Endometrial microvascular endothelial cells (primary cell): ENCODE data around the gene ABCA6. TPM values are rescaled to one million over a fixed set of nuclear protein-coding genes. Genes with fewer than 3 reads are reported as not detected.

Experiments
- in situ Hi-C: cut with HindIII; loops from 2 replicates; pipeline ENCODE4 v1.10.0; 2017; ENCODE audit warnings: low sequenced_read_pairs, low pct_unique_long_range_greater_than_20kb; ENCODE audit errors: inconsistent ontology term
- total RNA-seq: library from RNA; depleted of rRNA; stranded (reverse); fragments of >200 nt; gene quantifications from one replicate; pipeline ENCODE4 v1.2.3, GENCODE V29; 2015; ENCODE audit errors: inconsistent ontology term

ABCA6 gene
- total RNA-seq, 1 donor from 2014 or later, result 1.5 TPM

DNA sequence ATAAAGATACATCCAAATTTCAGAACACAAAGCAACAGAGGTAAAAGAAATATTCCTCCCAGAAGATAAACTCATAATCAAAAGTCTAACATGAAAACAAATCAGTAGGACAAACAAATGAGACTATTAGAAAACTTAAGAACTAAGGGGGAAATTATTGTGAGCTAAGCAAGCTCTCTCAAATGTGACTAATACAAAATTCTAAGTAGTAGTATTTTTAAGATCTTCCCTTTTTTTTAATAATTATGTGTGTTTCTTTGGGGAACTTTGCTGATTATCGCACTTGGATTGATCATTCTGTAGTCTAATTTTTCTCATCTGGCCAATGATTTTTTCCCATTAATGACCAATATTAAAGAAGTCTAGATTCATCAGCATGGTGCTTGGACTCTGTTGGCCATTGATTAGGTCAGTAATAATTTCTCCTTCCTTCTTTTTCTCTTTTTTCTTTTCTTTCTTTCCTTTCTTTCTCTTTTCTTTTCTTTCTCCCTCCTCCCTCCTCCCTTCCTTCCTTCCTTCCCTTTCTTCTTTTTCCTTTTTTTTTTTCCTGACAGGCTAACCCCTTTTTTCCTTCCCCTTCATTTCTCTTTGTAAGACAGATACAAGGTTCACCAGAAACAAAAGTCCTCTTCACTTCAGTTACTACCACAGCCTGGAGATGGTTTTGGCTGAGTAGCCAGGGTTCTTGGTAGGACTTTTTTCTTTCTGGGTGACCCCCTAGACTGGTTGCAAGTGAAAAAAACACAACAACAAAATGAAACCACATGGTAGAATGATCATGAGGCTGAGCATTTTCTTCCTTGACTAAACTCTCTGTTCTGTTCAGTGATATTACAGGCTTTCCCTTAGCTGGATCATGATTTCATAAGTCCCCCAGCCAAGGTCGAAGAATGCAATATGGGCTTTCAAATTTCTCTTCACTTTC, 2.9 kb upstream of the ABCA6 start:
- in situ Hi-C loops, result no loop called here

GRCh38 chr17:69143683-69144231, 2.1 kb upstream of the ABCA6 start:
- in situ Hi-C loops, result no loop called here

DNA sequence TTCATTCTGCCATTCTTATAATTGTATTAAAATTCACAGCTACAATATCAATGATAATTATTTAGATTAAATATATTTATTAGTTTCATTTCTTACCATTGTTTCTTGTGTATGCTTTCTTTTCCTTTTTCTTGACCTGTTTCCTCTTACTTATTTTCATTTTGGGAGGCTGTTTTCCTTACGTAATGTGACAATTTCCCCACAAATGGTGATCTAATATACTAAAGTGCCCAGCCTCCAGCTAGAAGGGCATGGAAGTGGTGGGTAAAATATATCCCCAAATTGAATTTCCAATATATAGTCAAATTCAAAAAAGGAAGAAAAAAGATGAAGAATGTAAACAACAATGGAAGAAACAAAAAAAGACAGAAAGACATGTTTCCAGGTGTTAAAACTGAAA, 1.5 kb upstream of the ABCA6 start:
- in situ Hi-C loops, result no loop called here

GRCh38 chr17:69142175-69142802, 594 bp upstream of the ABCA6 start:
- in situ Hi-C loops, result no loop called here

- in situ Hi-C loops, result no loop called here
These were observed 7.6 kb downstream of the ABCA6 start for GRCh38 chr17:69134112-69134511.

GRCh38 chr17:69130627-69131296, 10.9 kb downstream of the ABCA6 start:
- in situ Hi-C loops, result no loop called here

DNA sequence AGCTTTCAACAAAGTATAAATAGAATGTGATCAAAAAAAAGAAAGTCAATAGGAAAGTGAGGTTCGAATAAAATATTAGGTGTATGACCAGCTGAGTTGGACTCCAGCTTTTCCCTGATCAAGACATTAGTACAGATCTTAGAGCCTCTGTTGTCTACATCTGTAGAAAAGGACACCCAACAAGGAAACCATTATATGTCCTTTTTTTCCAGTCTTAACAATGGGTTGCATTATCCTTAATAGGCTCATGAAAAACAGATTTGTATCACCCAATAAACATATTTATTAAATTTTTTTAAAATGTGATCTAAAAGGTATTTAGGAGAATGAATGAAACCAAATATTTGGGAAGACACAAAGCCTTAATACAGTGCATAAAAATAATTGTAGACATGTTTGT, 18.1 kb downstream of the ABCA6 start:
- in situ Hi-C loops, result no loop called here

DNA sequence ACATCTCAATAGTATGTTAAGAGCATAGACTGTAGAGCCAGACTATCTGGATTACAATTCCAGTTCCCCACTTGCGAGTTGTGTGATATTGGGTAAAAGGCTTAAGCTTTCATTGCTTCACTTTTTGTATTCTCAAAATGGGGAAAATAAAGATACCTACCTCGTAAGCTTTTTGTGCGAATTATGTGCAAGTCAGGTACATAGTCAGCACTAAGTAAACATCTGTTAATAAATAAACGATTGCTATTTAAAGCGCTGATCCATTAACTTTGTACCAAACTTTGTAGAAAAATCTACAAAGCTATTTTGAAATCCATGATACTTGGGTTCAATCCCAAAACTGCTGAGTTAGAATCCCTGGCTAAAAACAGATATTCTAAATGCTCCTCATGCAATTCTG, 19.6 kb downstream of the ABCA6 start:
- in situ Hi-C loops, result no loop called here

- in situ Hi-C loops, result no loop called here
These were observed 23.6 kb downstream of the ABCA6 start for GRCh38 chr17:69117855-69118784.

- in situ Hi-C loops, result no loop called here
These were observed 29.9 kb downstream of the ABCA6 start for GRCh38 chr17:69111794-69112193.

- in situ Hi-C loops, result no loop called here
These were observed 35.6 kb downstream of the ABCA6 start for GRCh38 chr17:69105907-69106730.

DNA sequence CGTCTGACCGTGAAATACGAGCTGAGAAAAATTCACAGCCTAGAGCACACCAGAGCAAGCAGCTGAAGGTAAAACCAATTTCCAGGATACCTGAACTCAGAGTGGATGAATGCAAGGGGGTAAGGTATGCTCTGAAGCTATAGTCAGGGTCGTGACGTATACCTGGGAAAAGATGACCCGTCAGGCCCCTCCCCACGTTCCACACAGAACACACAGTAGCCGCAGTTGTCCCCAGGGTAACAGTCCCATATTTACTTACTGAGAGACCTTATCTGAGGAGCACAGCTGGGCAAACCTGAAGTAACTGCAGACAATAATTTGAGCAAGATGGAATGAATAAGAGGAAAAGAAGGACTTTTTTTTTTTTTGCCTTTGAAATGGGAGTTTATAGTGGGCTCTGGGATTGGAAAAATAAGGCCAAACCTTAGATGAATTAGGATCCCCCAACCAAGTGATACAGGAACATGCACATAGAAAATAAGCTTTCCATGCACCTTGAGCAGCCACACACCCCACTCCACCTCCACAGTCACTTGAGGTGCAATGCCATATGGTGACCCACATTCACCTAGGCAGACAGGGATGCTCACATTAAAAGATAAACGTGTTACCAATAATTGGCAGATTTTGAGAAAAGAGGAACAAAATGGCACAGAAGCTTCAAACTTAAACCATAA, 38.0 kb downstream of the ABCA6 start:
- in situ Hi-C loops, result no loop called here

DNA sequence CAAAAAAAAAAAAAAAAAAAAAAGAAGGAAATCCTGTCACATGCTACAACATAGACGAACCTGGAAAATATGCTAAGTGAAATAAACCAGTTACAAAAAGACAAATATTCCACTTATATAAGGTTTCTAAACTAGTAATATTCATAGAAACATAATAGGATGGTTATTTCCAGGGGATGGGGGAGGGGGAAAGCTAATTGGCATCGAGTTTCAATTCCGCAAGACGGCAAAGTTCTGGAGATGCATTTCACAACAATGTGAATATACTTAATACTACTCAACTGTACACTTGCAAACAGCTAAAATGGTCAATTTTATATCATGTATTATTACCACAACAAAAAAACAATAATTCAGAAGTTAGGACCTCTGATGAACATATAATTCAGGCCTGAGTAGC, 43.1 kb downstream of the ABCA6 start:
- in situ Hi-C loops, result no loop called here

DNA sequence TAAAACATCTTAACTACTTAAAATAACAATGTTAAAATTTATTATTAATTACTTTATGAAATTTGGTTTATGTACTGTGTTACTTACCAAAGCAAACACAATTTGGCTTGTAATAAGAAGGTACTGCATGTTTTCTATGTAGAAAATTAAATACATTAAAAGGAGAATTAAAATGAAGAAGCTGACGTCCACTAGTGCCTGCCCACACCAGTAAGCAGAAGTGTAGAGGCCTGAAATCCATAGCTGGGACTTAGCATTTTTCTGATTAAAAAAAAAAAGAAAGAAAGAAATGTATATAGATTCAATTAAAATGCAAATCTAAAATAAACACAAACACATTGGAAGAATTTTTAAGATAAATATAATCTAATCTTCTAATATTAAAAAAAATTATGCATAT, 45.2 kb downstream of the ABCA6 start:
- in situ Hi-C loops, result no loop called here

- in situ Hi-C loops, result no loop called here
These were observed 47.7 kb downstream of the ABCA6 start for GRCh38 chr17:69093995-69094394.

- in situ Hi-C loops, result no loop called here
These were observed 48.4 kb downstream of the ABCA6 start for GRCh38 chr17:69093279-69093789.

DNA sequence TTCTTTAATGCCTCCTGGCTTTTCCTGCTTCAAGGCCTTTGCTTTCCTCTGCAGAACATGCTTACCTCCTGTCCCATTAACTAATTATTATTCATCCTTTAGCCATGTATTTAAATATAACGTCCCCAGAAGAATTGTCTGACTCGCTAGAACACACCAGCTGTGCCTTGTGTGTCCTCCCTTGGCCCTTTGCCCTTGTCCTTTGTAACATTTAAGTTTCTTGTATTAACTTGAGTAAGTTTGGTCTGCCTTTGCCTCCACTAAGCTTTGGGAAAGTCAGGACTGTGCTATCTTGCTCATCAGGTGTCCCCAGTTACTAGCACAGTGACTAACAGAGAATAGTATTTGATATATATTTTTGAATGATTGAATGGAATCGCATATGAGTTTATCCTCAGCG, 51.3 kb downstream of the ABCA6 start:
- in situ Hi-C loops, result no loop called here
